Endothelial cell of umbilical vein (primary cell): ENCODE data around the gene DSE. TPM values are rescaled to one million over a fixed set of nuclear protein-coding genes. Genes with fewer than 3 reads are reported as not detected.

Experiments
- BruUV-seq: library from RNA; stranded (reverse); fragments of 400-500 nt; replicated peaks from 2 replicates; lab custom pipeline; 2021; lab: Mats Ljungman, UMichigan
- CTCF ChIA-PET: fragments of 300-600, 350-600 bp; sonication (Branson Sonifier 250); formaldehyde crosslinking; loops from one replicate; lab custom pipeline; 2021; ENCODE audit warnings: antibody characterized with exemption, inconsistent platforms; lab: Charles Lee
- POLR2A ChIA-PET: fragments of 300-600, 350-600 bp; sonication (Branson Sonifier 250); formaldehyde crosslinking; loops from one replicate; lab custom pipeline; 2021; ENCODE audit warnings: antibody characterized with exemption, inconsistent platforms; lab: Charles Lee
- DNase-seq: peaks from one replicate; pipeline ENCODE4 v3.0.0-alpha.2; 2011; ENCODE audit warnings: low read depth, low spot score
- FAIRE-seq: peaks from 2 replicates; lab custom pipeline; 2011; peaks lifted over from hg19 to GRCh38; lab: Jason Lieb, UNC
- H2AFZ ChIP-seq: 2 replicates; pipeline ENCODE4 v1.6.0; 2012; ENCODE audit warnings: low read depth, low read length, control low read depth, inconsistent platforms
- H3K27ac ChIP-seq: 2 replicates; pipeline ENCODE4 v1.5.1; 2011; ENCODE audit warnings: low read depth, mild to moderate bottlenecking, control low read depth, low read length, moderate library complexity; ENCODE audit not compliant: insufficient read depth
- H3K27me3 ChIP-seq, 2 experiments: 2 replicates each; pipeline versions ENCODE4 v1.6.0 to v1.6.1; 2011; ENCODE audit warnings: low read length in 2 of 2, mixed read lengths in 1 of 2; ENCODE audit not compliant: control insufficient read depth in 2 of 2, insufficient read depth in 2 of 2
- H3K36me3 ChIP-seq, 2 experiments: 2 replicates in 1 of 2; 3 replicates in 1 of 2; pipeline ENCODE4 v1.5.1; 2011; ENCODE audit warnings: low read length in 2 of 2, mild to moderate bottlenecking in 1 of 2, moderate library complexity in 1 of 2; ENCODE audit not compliant: control insufficient read depth in 2 of 2, insufficient read depth in 2 of 2; ENCODE audit errors: extremely low read depth in 1 of 2
- H3K4me1 ChIP-seq: 3 replicates; pipeline ENCODE4 v1.5.1; 2011; ENCODE audit warnings: mild to moderate bottlenecking, low read length; ENCODE audit not compliant: control insufficient read depth, insufficient read depth; ENCODE audit errors: extremely low read depth
- H3K4me2 ChIP-seq: 2 replicates; pipeline ENCODE4 v1.6.1; 2011; ENCODE audit warnings: low read length, control low read depth, mixed read lengths; ENCODE audit not compliant: insufficient read depth
- H3K4me3 ChIP-seq, 3 experiments: fragments of 200-600 bp in 1 of 3; sonication (generic), shearing (Covaris generic) in 1 of 3; replicated peaks in 1 of 3; 2 replicates each; pipeline ENCODE4 v1.5.1; 2011 to 2016; ENCODE audit warnings: control low read depth in 3 of 3, low read length in 3 of 3, mild to moderate bottlenecking in 2 of 3, inconsistent platforms in 1 of 3, low read depth in 1 of 3, moderate library complexity in 1 of 3; ENCODE audit not compliant: insufficient read depth in 1 of 3
- H3K79me2 ChIP-seq: 2 replicates; pipeline ENCODE4 v1.6.0; 2012; ENCODE audit warnings: low read length, inconsistent platforms; ENCODE audit not compliant: control insufficient read depth, insufficient read depth
- H3K9ac ChIP-seq: replicated peaks from 2 replicates; pipeline ENCODE3; 2011; ENCODE audit warnings: low read length, control low read depth; ENCODE audit not compliant: insufficient read depth; ENCODE audit errors: extremely low read depth
- H3K9me1 ChIP-seq: replicated peaks from 3 replicates; pipeline ENCODE4 v1.6.0; 2011; ENCODE audit warnings: mild to moderate bottlenecking, low read length; ENCODE audit not compliant: control insufficient read depth, insufficient read depth; ENCODE audit errors: extremely low read depth
- H3K9me3 ChIP-seq: replicated peaks from 2 replicates; pipeline ENCODE4 v1.5.1; 2012; ENCODE audit warnings: low read length, inconsistent platforms; ENCODE audit not compliant: control insufficient read depth, insufficient read depth
- H4K20me1 ChIP-seq: replicated peaks from 2 replicates; pipeline ENCODE3; 2011; ENCODE audit warnings: mild to moderate bottlenecking, low read length; ENCODE audit not compliant: control insufficient read depth, insufficient read depth; ENCODE audit errors: extremely low read depth
- EZH2 ChIP-seq: IDR thresholded peaks from 2 replicates; pipeline ENCODE4 v1.6.1; 2012; ENCODE audit warnings: borderline replicate concordance, low read depth, mild to moderate bottlenecking, moderate library complexity, low read length, inconsistent platforms; ENCODE audit not compliant: severe bottlenecking
- FOS ChIP-seq: IDR thresholded peaks from 2 replicates; pipeline ENCODE4 v1.6.1; 2011; ENCODE audit warnings: mild to moderate bottlenecking, low read length, moderate library complexity, borderline replicate concordance; ENCODE audit not compliant: insufficient read depth
- GATA2 ChIP-seq: IDR thresholded peaks from 2 replicates; pipeline ENCODE4 v1.7.0; 2011; ENCODE audit warnings: low read depth, mild to moderate bottlenecking, moderate library complexity, mixed read lengths, low read length; ENCODE audit not compliant: insufficient read length, insufficient read depth
- JUN ChIP-seq: IDR thresholded peaks from 2 replicates; pipeline ENCODE4 v1.6.1; 2011; ENCODE audit warnings: borderline replicate concordance, low read depth; ENCODE audit not compliant: insufficient read length, insufficient read depth
- MYC ChIP-seq: IDR thresholded peaks from one replicate; pipeline ENCODE4 v1.6.1; 2011; ENCODE audit warnings: mild to moderate bottlenecking, low read depth, low read length
- POLR2A ChIP-seq: IDR thresholded peaks from 2 replicates; pipeline ENCODE4 v1.6.1; 2012; ENCODE audit warnings: low read depth, mild to moderate bottlenecking, control low read depth, low read length
- POLR2AphosphoS5 ChIP-seq: IDR thresholded peaks from 2 replicates; pipeline ENCODE4 v1.6.1; 2012; ENCODE audit warnings: low read depth, mild to moderate bottlenecking, control low read depth, low read length, moderate library complexity; ENCODE audit not compliant: insufficient read depth
- dilution Hi-C: fragments of 300-500 bp; cut with MboI; formaldehyde crosslinking; loops from one replicate; pipeline ENCODE4 v1.15.0; 2019; ENCODE audit warnings: low sequenced_read_pairs; ENCODE audit not compliant: extremely low pct_ligation_motif_present
- intact Hi-C: fragments of 100-400 bp; cut with micrococcal nuclease; formaldehyde crosslinking; loops from one replicate; pipeline ENCODE4 v1.10.0; 2022
- polyA plus RNA-seq, 4 experiments: library from polyadenylated mRNA; depleted of rRNA in 3 of 4; stranded (reverse) in 3 of 4; unstranded in 1 of 4; fragments of >200 nt; gene quantifications; 2 replicates each; pipeline versions ENCODE4 v1.2.1 to v1.2.3, GENCODE V29; 2011 to 2012; ENCODE audit warnings: missing spikeins in 1 of 4
- total RNA-seq: library from RNA; stranded (reverse); gene quantifications from 2 replicates; pipeline ENCODE4 v1.2.3, GENCODE V29; 2021
- TF ChIP-seq, protein P1 (sequence below), 2 donors: IDR thresholded peaks; 1 replicate in 1 of 2; 2 replicates in 1 of 2; pipeline ENCODE4 v1.5.1; 2011; ENCODE audit warnings: low read length in 2 of 2, mild to moderate bottlenecking in 2 of 2, moderate library complexity in 2 of 2, control low read depth in 1 of 2, inconsistent platforms in 1 of 2, low read depth in 1 of 2; ENCODE audit not compliant: insufficient read depth in 1 of 2; ENCODE audit errors: extremely low read depth in 1 of 2

The DSE gene
- total and polyA plus RNA-seq, 2 donors (not counting 3 experiments of a cell fraction or from before 2014, with no cell fraction given), result 12.0 to 25.0 TPM

DNA sequence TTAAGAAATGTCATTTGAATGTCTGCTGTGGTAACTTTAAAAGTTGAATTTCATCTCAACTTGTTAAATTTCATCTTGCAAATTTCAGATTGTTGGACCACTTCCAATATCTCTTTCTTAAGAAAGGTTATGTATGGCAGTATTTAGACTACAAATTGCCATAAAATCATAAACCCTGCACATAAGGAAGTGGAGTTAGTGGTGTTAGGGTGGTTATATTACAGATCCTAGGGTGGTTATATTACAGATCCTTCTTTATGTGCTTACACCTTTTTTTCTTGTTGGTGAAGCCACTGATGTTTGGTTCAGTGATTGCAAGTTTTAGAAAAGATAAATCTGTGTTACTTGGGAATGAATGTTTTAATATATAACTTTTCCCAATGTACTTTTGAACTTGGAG is 9.0 kb downstream of the DSE start:
- TF ChIP-seq POLR2A, result no peak
- TF ChIP-seq, protein P1, sequence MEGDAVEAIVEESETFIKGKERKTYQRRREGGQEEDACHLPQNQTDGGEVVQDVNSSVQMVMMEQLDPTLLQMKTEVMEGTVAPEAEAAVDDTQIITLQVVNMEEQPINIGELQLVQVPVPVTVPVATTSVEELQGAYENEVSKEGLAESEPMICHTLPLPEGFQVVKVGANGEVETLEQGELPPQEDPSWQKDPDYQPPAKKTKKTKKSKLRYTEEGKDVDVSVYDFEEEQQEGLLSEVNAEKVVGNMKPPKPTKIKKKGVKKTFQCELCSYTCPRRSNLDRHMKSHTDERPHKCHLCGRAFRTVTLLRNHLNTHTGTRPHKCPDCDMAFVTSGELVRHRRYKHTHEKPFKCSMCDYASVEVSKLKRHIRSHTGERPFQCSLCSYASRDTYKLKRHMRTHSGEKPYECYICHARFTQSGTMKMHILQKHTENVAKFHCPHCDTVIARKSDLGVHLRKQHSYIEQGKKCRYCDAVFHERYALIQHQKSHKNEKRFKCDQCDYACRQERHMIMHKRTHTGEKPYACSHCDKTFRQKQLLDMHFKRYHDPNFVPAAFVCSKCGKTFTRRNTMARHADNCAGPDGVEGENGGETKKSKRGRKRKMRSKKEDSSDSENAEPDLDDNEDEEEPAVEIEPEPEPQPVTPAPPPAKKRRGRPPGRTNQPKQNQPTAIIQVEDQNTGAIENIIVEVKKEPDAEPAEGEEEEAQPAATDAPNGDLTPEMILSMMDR (IDR thresholded peaks at IDR 0.05; ENCODE audit: extremely low read depth in 1 of 2, insufficient read depth in 1 of 2, low read depth in 1 of 2, low read length in 2 of 2), result no peak
- TF ChIP-seq JUN, result no peak
- no peak for TF ChIP-seq EZH2
- Histone ChIP-seq H2AFZ (no peak overlapping the region), H3K27ac (no peak overlapping the region), H3K27me3 (no peaks in the 10 kb centered on the region), H3K9ac (no peak overlapping the region), H3K4me3 (no peak overlapping the region), H3K79me2 (no peaks in the 10 kb centered on the region), H3K9me1 (no peaks in the 10 kb centered on the region), H3K36me3 (no peaks in the 10 kb centered on the region), H3K9me3 (no peaks in the 10 kb centered on the region), H4K20me1 (no peaks in the 10 kb centered on the region), H3K4me2 (no peak overlapping the region), H3K4me1 (no peaks in the 10 kb centered on the region)
- no TSS peak for BruUV-seq
- CTCF ChIA-PET, result interaction anchor here (1.4 to 2.4 kb wide), 2 partner anchors 92 to 132 kb away, joined by 3 to 7 read pairs; partner anchors contain the start of gene CALHM5
- intact Hi-C loops, result no loop called here
- POLR2A ChIA-PET, result no interaction called here
- dilution Hi-C loops, result no loop called here
- DNase-seq (no peak), FAIRE-seq (no peak)

DNA sequence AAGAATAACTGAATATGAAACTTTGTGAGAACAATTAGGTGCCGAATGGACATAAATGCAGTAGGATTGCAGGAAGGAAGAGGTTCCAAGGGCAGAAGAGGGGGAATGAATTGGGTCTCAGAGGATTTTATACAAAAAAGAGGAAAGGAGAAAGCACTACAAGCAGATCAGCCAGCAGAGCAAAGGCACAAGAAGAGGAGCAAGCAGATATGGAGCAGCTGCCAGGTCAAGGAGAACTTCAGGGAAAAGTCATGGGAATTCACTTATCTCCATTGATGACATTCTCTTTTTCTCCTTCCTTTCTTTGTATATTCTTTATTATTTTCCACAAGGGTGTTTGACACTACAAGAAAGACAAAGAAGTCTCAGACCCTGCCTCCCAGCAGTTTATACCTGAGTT is 9.6 kb downstream of the DSE start:
- no peak overlapping the region for H3K9ac ChIP-seq
- H3K4me2 ChIP-seq, result no peak overlapping the region
- H3K4me3 ChIP-seq, result no peak overlapping the region
- no peak for TF ChIP-seq POLR2AphosphoS5
- no peak for TF ChIP-seq MYC
- TF ChIP-seq EZH2, result no peak
- no peak for TF ChIP-seq FOS
- TF ChIP-seq, protein P1 (IDR thresholded peaks at IDR 0.05; ENCODE audit: extremely low read depth in 1 of 2, insufficient read depth in 1 of 2, low read depth in 1 of 2, low read length in 2 of 2), result no peak
- TF ChIP-seq GATA2, result no peak
- TF ChIP-seq POLR2A, result no peak
- intact Hi-C loops (no loop called here), dilution Hi-C loops (no loop called here)
- no peaks in the 10 kb centered on the region for H3K4me1 ChIP-seq
- CTCF ChIA-PET, result interaction anchor here (1.0 to 2.4 kb wide), 3 partner anchors 74 to 131 kb away, joined by 3 to 7 read pairs (median 3); partner anchors contain the start of gene CALHM5
- no peak overlapping the region for H3K27ac ChIP-seq
- POLR2A ChIA-PET, result no interaction called here
- FAIRE-seq (no peak), DNase-seq (no peak)
- H2AFZ ChIP-seq, result no peak overlapping the region
- H3K27me3 ChIP-seq, result no peaks in the 10 kb centered on the region
- H4K20me1 ChIP-seq, result no peaks in the 10 kb centered on the region
- no peaks in the 10 kb centered on the region for H3K9me3 ChIP-seq
- H3K9me1 ChIP-seq, result no peaks in the 10 kb centered on the region
- H3K79me2 ChIP-seq, result no peaks in the 10 kb centered on the region
- H3K36me3 ChIP-seq, result no peaks in the 10 kb centered on the region
- no TSS peak for BruUV-seq
